ENCODE measurements around the gene CEP112.

- TF ChIP-seq CTCF (IDR thresholded peaks at IDR 0.05), result no peak
- TF ChIP-seq ZFX (IDR thresholded peaks at IDR 0.05; ENCODE audit: borderline replicate concordance), result no peak
Measured at GRCh38 chr17:65656390-65657250, 535.3 kb downstream of the CEP112 start.
